Measurements from ENCODE around the gene SUPT3H.

DNA sequence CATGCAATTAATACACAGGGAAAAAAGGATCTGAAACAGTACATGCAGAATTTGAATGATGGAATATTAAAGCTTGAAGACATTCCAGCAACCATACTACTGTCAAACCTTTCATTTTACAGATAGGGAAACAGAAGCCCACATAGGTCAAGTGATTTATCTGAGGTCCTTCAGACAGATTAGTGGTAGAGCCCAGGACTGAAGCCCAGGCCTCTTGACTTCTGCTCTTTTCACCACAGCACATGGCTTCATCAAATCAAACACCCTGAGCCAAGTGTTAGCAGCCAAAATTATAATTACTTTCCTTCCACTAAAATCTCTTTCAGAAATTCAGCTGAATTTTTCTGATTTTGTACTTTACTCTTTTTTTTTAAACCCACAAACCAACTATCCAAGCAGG is 485.2 kb downstream of the SUPT3H start:
- TF ChIP-seq, protein P1, sequence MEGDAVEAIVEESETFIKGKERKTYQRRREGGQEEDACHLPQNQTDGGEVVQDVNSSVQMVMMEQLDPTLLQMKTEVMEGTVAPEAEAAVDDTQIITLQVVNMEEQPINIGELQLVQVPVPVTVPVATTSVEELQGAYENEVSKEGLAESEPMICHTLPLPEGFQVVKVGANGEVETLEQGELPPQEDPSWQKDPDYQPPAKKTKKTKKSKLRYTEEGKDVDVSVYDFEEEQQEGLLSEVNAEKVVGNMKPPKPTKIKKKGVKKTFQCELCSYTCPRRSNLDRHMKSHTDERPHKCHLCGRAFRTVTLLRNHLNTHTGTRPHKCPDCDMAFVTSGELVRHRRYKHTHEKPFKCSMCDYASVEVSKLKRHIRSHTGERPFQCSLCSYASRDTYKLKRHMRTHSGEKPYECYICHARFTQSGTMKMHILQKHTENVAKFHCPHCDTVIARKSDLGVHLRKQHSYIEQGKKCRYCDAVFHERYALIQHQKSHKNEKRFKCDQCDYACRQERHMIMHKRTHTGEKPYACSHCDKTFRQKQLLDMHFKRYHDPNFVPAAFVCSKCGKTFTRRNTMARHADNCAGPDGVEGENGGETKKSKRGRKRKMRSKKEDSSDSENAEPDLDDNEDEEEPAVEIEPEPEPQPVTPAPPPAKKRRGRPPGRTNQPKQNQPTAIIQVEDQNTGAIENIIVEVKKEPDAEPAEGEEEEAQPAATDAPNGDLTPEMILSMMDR (IDR thresholded peaks at IDR 0.05) = no peak
- TF ChIP-seq POLR2AphosphoS5 (IDR thresholded peaks at IDR 0.05) = no peak

Data from transverse colon (tissue), 4 donors.